Liver (tissue), 9 donors: Measurements from ENCODE around the gene SANBR. TPM values are rescaled to one million over a fixed set of nuclear protein-coding genes. Genes with fewer than 3 reads are reported as not detected.

Experiments used
- DNase-seq: peaks from one replicate; pipeline ENCODE4 v3.0.0-alpha.2; 2017; ENCODE audit warnings: low spot score
- H3K27ac ChIP-seq, 2 donors: one replicate each; pipeline ENCODE4 v1.7.0; 2013; ENCODE audit warnings: inconsistent platforms in 2 of 2, low read length in 2 of 2, control low read depth in 1 of 2, low read depth in 1 of 2, mild to moderate bottlenecking in 1 of 2
- H3K27me3 ChIP-seq, 4 donors: one replicate each; pipeline versions ENCODE4 v1.6.1 to v1.7.0; 2013; ENCODE audit warnings: low read length in 3 of 4, inconsistent platforms in 1 of 4, mild to moderate bottlenecking in 1 of 4, moderate library complexity in 1 of 4; ENCODE audit not compliant: control insufficient read depth in 4 of 4, insufficient read depth in 4 of 4
- H3K36me3 ChIP-seq, 4 donors: one replicate each; pipeline versions ENCODE4 v1.6.1 to v1.7.0; 2013; ENCODE audit warnings: low read length in 3 of 4, mild to moderate bottlenecking in 3 of 4, low read depth in 1 of 4, moderate library complexity in 1 of 4; ENCODE audit not compliant: control insufficient read depth in 4 of 4, insufficient read depth in 3 of 4
- H3K4me1 ChIP-seq, 4 donors: one replicate each; pipeline versions ENCODE4 v1.6.1 to v1.7.0; 2013; ENCODE audit warnings: low read length in 3 of 4, mild to moderate bottlenecking in 3 of 4, moderate library complexity in 1 of 4; ENCODE audit not compliant: control insufficient read depth in 4 of 4, insufficient read depth in 4 of 4
- H3K4me3 ChIP-seq, 3 donors: one replicate each; pipeline versions ENCODE4 v1.6.1 to v1.7.0; 2013; ENCODE audit warnings: low read length in 3 of 3, control low read depth in 1 of 3, low read depth in 1 of 3, mild to moderate bottlenecking in 1 of 3
- H3K9ac ChIP-seq, 2 donors: one replicate each; pipeline ENCODE4 v1.7.0; 2013; ENCODE audit warnings: low read length in 2 of 2, mild to moderate bottlenecking in 2 of 2, moderate library complexity in 2 of 2, control low read depth in 1 of 2, low read depth in 1 of 2
- H3K9me3 ChIP-seq, 4 donors: one replicate each; pipeline versions ENCODE4 v1.6.1 to v1.7.0; 2013; ENCODE audit warnings: low read length in 3 of 4; ENCODE audit not compliant: control insufficient read depth in 4 of 4
- ATF3 ChIP-seq: IDR thresholded peaks from 2 replicates; pipeline ENCODE4 v1.6.1; 2016; ENCODE audit warnings: antibody characterized with exemption
- CTCF ChIP-seq: fragments of 150-350 bp; IDR thresholded peaks from 2 replicates; pipeline ENCODE4 v1.5.1; 2017; ENCODE audit warnings: improper control_type of control experiment, low read depth, low read length; ENCODE audit not compliant: missing input control
- FOXA2 ChIP-seq: IDR thresholded peaks from 2 replicates; pipeline ENCODE4 v1.6.1; 2016; ENCODE audit warnings: antibody characterized with exemption
- GABPA ChIP-seq, 2 donors: IDR thresholded peaks in 1 of 2; conservative IDR thresholded peaks in 1 of 2; 2 replicates each; pipeline ENCODE4 v1.6.1; 2016; ENCODE audit warnings: antibody characterized with exemption in 2 of 2, mild to moderate bottlenecking in 1 of 2, moderate library complexity in 1 of 2
- HNF4A ChIP-seq, 2 donors: conservative IDR thresholded peaks; 2 replicates each; pipeline ENCODE4 v1.6.1; 2016; ENCODE audit warnings: antibody characterized with exemption in 2 of 2, mild to moderate bottlenecking in 2 of 2
- HNF4G ChIP-seq: IDR thresholded peaks from 2 replicates; pipeline ENCODE4 v1.6.1; 2016; ENCODE audit warnings: antibody characterized with exemption
- JUND ChIP-seq, 2 donors: IDR thresholded peaks; 2 replicates each; pipeline ENCODE4 v1.6.1; 2016; ENCODE audit warnings: antibody characterized with exemption in 2 of 2
- MAX ChIP-seq: IDR thresholded peaks from 2 replicates; pipeline ENCODE4 v1.6.1; 2016; ENCODE audit warnings: antibody characterized with exemption
- RAD21 ChIP-seq, 2 donors: IDR thresholded peaks; 2 replicates each; pipeline ENCODE4 v1.6.1; 2016; ENCODE audit warnings: antibody characterized with exemption in 2 of 2, mild to moderate bottlenecking in 2 of 2
- REST ChIP-seq: IDR thresholded peaks from 2 replicates; pipeline ENCODE4 v1.6.1; 2016; ENCODE audit warnings: antibody characterized with exemption, mild to moderate bottlenecking
- RXRA ChIP-seq, 2 donors: IDR thresholded peaks; 2 replicates each; pipeline ENCODE4 v1.6.1; 2017 to 2018; ENCODE audit warnings: antibody characterized with exemption in 2 of 2, mild to moderate bottlenecking in 1 of 2
- SP1 ChIP-seq: IDR thresholded peaks from 2 replicates; pipeline ENCODE4 v1.6.1; 2018; ENCODE audit warnings: antibody characterized with exemption, mild to moderate bottlenecking
- TAF1 ChIP-seq: conservative IDR thresholded peaks from 2 replicates; pipeline ENCODE4 v1.6.1; 2016; ENCODE audit warnings: antibody characterized with exemption, mild to moderate bottlenecking
- YY1 ChIP-seq: IDR thresholded peaks from 2 replicates; pipeline ENCODE4 v1.6.1; 2016; ENCODE audit warnings: antibody characterized with exemption, mild to moderate bottlenecking
- ZBTB33 ChIP-seq: IDR thresholded peaks from 2 replicates; pipeline ENCODE4 v1.6.1; 2016; ENCODE audit warnings: antibody characterized with exemption
- WGBS: extraction: QIAGEN DNeasy Blood & Tissue Kit; methylation state at CpG from one replicate; pipeline ENCODE4 v1.1.7; 2013; 5-methylcytosine and 5-hydroxymethylcytosine counted together
- polyA plus RNA-seq, 2 donors: library from polyadenylated mRNA; stranded (reverse) in 1 of 2; unstranded in 1 of 2; fragments of 200-250 nt in 1 of 2; fragments of >200 nt in 1 of 2; fragmentation: Nextera tagmentation in 1 of 2; extraction: Ambion mirVana in 1 of 2; gene quantifications; one replicate each; pipeline versions ENCODE4 v1.2.1 to v1.2.3, GENCODE V29; 2013 to 2015
- total RNA-seq, 2 donors: library from RNA; depleted of rRNA; stranded (reverse); fragments of >200 nt; gene quantifications; one replicate each; pipeline ENCODE4 v1.2.3, GENCODE V29; 2014
- donor health status: healthy.
- donor health status: healthy.
- donor health status: healthy.
- donor health status: healthy.
- donor health status: healthy.

The SANBR gene
- total and polyA plus RNA-seq, 4 donors, result 0.59 to 6.2 (median 2.1) TPM

GRCh38 chr2:61055557-61055956 lies 10.1 kb upstream of the SANBR start:
- WGBS, result 68% methylated on average over 2 of the region's 2 CpGs
- Histone ChIP-seq H3K27ac (no peak overlapping the region), H3K36me3 (peaks cover 3 to 18% (median 10%) of the 10 kb centered on the region in 4 donors)

GRCh38 chr2:61057562-61057961 lies 8.1 kb upstream of the SANBR start:
- no peaks in the 10 kb centered on the region for H3K9me3 ChIP-seq
- DNase-seq, result no peak
- TF ChIP-seq ZBTB33, result no peak
- no peak for TF ChIP-seq GABPA (IDR thresholded peaks at IDR 0.05 in 1 of 2, conservative IDR thresholded peaks at IDR 0.05 in 1 of 2)
- no peak for TF ChIP-seq ATF3
- TF ChIP-seq YY1, result no peak
- TF ChIP-seq HNF4A (conservative IDR thresholded peaks at IDR 0.05), result no peak
- no peak for TF ChIP-seq RAD21 (IDR thresholded peaks at IDR 0.05)
- TF ChIP-seq JUND (IDR thresholded peaks at IDR 0.05), result no peak
- no peak for TF ChIP-seq CTCF
- TF ChIP-seq MAX, result no peak
- TF ChIP-seq FOXA2, result no peak
- no peak for TF ChIP-seq RXRA (IDR thresholded peaks at IDR 0.05)
- H3K27ac ChIP-seq, result no peak overlapping the region
- no peaks in the 10 kb centered on the region for H3K27me3 ChIP-seq
- no peaks in the 10 kb centered on the region for H3K4me1 ChIP-seq
- H3K4me3 ChIP-seq, result no peak overlapping the region
- no peak overlapping the region for H3K9ac ChIP-seq
- peaks cover 0 to 10% (median 5%) of the 10 kb centered on the region in 4 donors for H3K36me3 ChIP-seq

More at GRCh38 chr2:61055557-61055956, 10.1 kb upstream of the SANBR start:
- no peak for DNase-seq
- H3K9ac ChIP-seq, result no peak overlapping the region
- H3K27me3 ChIP-seq, result no peaks in the 10 kb centered on the region
- no peak overlapping the region for H3K4me3 ChIP-seq
- H3K4me1 ChIP-seq, result no peaks in the 10 kb centered on the region
- no peaks in the 10 kb centered on the region for H3K9me3 ChIP-seq
- TF ChIP-seq SP1 (no peak), HNF4A (conservative IDR thresholded peaks at IDR 0.05) (no peak), ATF3 (no peak), YY1 (no peak), JUND (IDR thresholded peaks at IDR 0.05) (no peak)

GRCh38 chr2:61059382-61059781 lies 6.3 kb upstream of the SANBR start:
- no peaks in the 10 kb centered on the region for H3K27me3 ChIP-seq
- peaks cover 0 to 7% (median 2%) of the 10 kb centered on the region in 4 donors for H3K36me3 ChIP-seq
- no peaks in the 10 kb centered on the region for H3K4me1 ChIP-seq
- H3K4me3 ChIP-seq, result no peak overlapping the region
- no peak overlapping the region for H3K27ac ChIP-seq
- H3K9me3 ChIP-seq, result no peaks in the 10 kb centered on the region
- no peak for DNase-seq
- H3K9ac ChIP-seq, result no peak overlapping the region
- TF ChIP-seq REST, result no peak
- no peak for TF ChIP-seq GABPA (IDR thresholded peaks at IDR 0.05 in 1 of 2, conservative IDR thresholded peaks at IDR 0.05 in 1 of 2)
- no peak for TF ChIP-seq RXRA (IDR thresholded peaks at IDR 0.05)
- TF ChIP-seq CTCF, result no peak
- TF ChIP-seq SP1, result no peak
- TF ChIP-seq ATF3, result no peak
- TF ChIP-seq YY1, result no peak
- no peak for TF ChIP-seq HNF4G
- no peak for TF ChIP-seq TAF1
- no peak for TF ChIP-seq RAD21 (IDR thresholded peaks at IDR 0.05)
